GM19467 (cell line): Measurements from ENCODE around the gene HAPLN3.
A peak's percentile ranks its signal among the peaks of the same experiment; 100 is the strongest.

Source experiments
- ATAC-seq: cut with Tn5 transposase; IDR thresholded peaks from one replicate; pipeline ENCODE4 v1.9.1; 2021; ENCODE audit warnings: mild to moderate bottlenecking, moderate library complexity; ENCODE audit not compliant: unreplicated experiment

Gene HAPLN3

GRCh38 chr15:88912500-88912921, 17.2 kb upstream of the HAPLN3 start:
- no peak for ATAC-seq

- no peak for ATAC-seq
Observed at GRCh38 chr15:88911766-88912118, 16.4 kb upstream of the HAPLN3 start.

- ATAC-seq: no peak
Observed at GRCh38 chr15:88909956-88910831, 14.8 kb upstream of the HAPLN3 start.

GRCh38 chr15:88908697-88909621, 13.6 kb upstream of the HAPLN3 start:
- no peak for ATAC-seq

GRCh38 chr15:88908123-88908522, 12.8 kb upstream of the HAPLN3 start:
- no peak for ATAC-seq

GRCh38 chr15:88907111-88907510, 11.8 kb upstream of the HAPLN3 start:
- ATAC-seq: no peak

- no peak for ATAC-seq
Observed at GRCh38 chr15:88906551-88906950, 11.2 kb upstream of the HAPLN3 start.

GRCh38 chr15:88906130-88906529, 10.8 kb upstream of the HAPLN3 start:
- ATAC-seq: no peak

GRCh38 chr15:88905576-88905975, 10.2 kb upstream of the HAPLN3 start:
- no peak for ATAC-seq

GRCh38 chr15:88904624-88905327, 9.4 kb upstream of the HAPLN3 start:
- peak; percentile 74 for ATAC-seq

- ATAC-seq: no peak
Observed at GRCh38 chr15:88904257-88904623, 8.9 kb upstream of the HAPLN3 start.

GRCh38 chr15:88902846-88903245, 7.5 kb upstream of the HAPLN3 start:
- no peak for ATAC-seq

- no peak for ATAC-seq
Observed at GRCh38 chr15:88902221-88902835, 7.0 kb upstream of the HAPLN3 start.

GRCh38 chr15:88901508-88902220, 6.3 kb upstream of the HAPLN3 start:
- no peak for ATAC-seq

- no peak for ATAC-seq
Observed at GRCh38 chr15:88900982-88901418, 5.7 kb upstream of the HAPLN3 start.

- ATAC-seq: no peak
Observed at GRCh38 chr15:88900309-88900981, 5.1 kb upstream of the HAPLN3 start.

- no peak for ATAC-seq
Observed at GRCh38 chr15:88899251-88899650, 3.9 kb upstream of the HAPLN3 start.

- ATAC-seq: no peak
Observed at GRCh38 chr15:88898736-88899135, 3.4 kb upstream of the HAPLN3 start.

GRCh38 chr15:88897456-88898194, 2.3 kb upstream of the HAPLN3 start:
- no peak for ATAC-seq
